IPS-18a (cell line): ENCODE data around the gene ASB15.
A peak's percentile ranks its signal among the peaks of the same experiment; 100 is the strongest.
"Not testable (repeated sequence)": the region's sequence is repeated elsewhere in the genome, so short reads cannot be mapped to it uniquely, and the experiment has no call there.

Experiments
- H3K27ac ChIP-seq: one replicate; pipeline ENCODE4 v1.5.1; 2013; ENCODE audit warnings: low read length
- H3K27me3 ChIP-seq: one replicate; pipeline ENCODE4 v1.6.1; 2013; ENCODE audit warnings: mild to moderate bottlenecking, low read length; ENCODE audit not compliant: control insufficient read depth, insufficient read depth
- H3K36me3 ChIP-seq: one replicate; pipeline ENCODE4 v1.6.1; 2013; ENCODE audit warnings: low read depth, low read length; ENCODE audit not compliant: control insufficient read depth
- H3K4me1 ChIP-seq: one replicate; pipeline ENCODE4 v1.6.1; 2013; ENCODE audit warnings: low read depth, low read length; ENCODE audit not compliant: control insufficient read depth
- H3K4me3 ChIP-seq: one replicate; pipeline ENCODE4 v1.5.1; 2013; ENCODE audit warnings: low read length
- H3K9ac ChIP-seq: one replicate; pipeline ENCODE4 v1.6.1; 2013; ENCODE audit warnings: mild to moderate bottlenecking, low read length, moderate library complexity
- H3K9me3 ChIP-seq: one replicate; pipeline ENCODE4 v1.6.1; 2013; ENCODE audit warnings: low read depth, low read length; ENCODE audit not compliant: control insufficient read depth

The ASB15 gene

GRCh38 chr7:123601530-123601929 is at the start of gene ASB15:
Gene ASB15 (plus strand): TSS chr7:123601821. CDS start chr7:123614503, 12,682 bp downstream.
- Histone ChIP-seq H3K4me3 (no peak within 1 kb of the TSS), H3K27ac (no peak within 1 kb of the TSS), H3K9me3 (no peaks in the 10 kb centered on the region), H3K36me3 (no peaks in the 10 kb centered on the region), H3K27me3 (no peaks in the 10 kb centered on the region), H3K4me1 (no peaks in the 10 kb centered on the region), H3K9ac (no peak within 1 kb of the TSS)

GRCh38 chr7:123552134-123552533 is 49.5 kb upstream of the ASB15 start:
- H3K27ac ChIP-seq, H3K9me3 ChIP-seq, H3K9ac ChIP-seq, H3K4me1 ChIP-seq, H3K27me3 ChIP-seq, H3K4me3 ChIP-seq: not testable (repeated sequence)
- peaks cover 19% of the 10 kb centered on the region for H3K36me3 ChIP-seq

- Histone ChIP-seq H3K27me3 (no peaks in the 10 kb centered on the region), H3K36me3 (peaks cover 19% of the 10 kb centered on the region), H3K9me3 (no peaks in the 10 kb centered on the region), H3K9ac (no peak overlapping the region), H3K4me1 (no peaks in the 10 kb centered on the region), H3K27ac (no peak overlapping the region), H3K4me3 (no peak overlapping the region)
Observed at GRCh38 chr7:123552641-123553040, 49.0 kb upstream of the ASB15 start.

GRCh38 chr7:123553159-123553558 is 48.5 kb upstream of the ASB15 start:
- H3K27ac ChIP-seq, result no peak overlapping the region
- H3K4me1 ChIP-seq, result no peaks in the 10 kb centered on the region
- no peak overlapping the region for H3K9ac ChIP-seq
- H3K9me3 ChIP-seq, result no peaks in the 10 kb centered on the region
- H3K36me3 ChIP-seq, result peaks cover 19% of the 10 kb centered on the region
- H3K4me3 ChIP-seq, result no peak overlapping the region
- H3K27me3 ChIP-seq, result no peaks in the 10 kb centered on the region

GRCh38 chr7:123555484-123555883 is 46.1 kb upstream of the ASB15 start:
- H3K36me3 ChIP-seq, result peaks cover 7% of the 10 kb centered on the region
- H3K27ac ChIP-seq, result no peak overlapping the region
- no peak overlapping the region for H3K4me3 ChIP-seq
- H3K27me3 ChIP-seq, result no peaks in the 10 kb centered on the region
- no peaks in the 10 kb centered on the region for H3K9me3 ChIP-seq
- no peaks in the 10 kb centered on the region for H3K4me1 ChIP-seq
- H3K9ac ChIP-seq, result no peak overlapping the region

- Histone ChIP-seq H3K9me3 (no peaks in the 10 kb centered on the region), H3K9ac (peak overlapping the region; percentile 96), H3K36me3 (peaks cover 7% of the 10 kb centered on the region), H3K27ac (peak overlapping the region; percentile 70), H3K4me3 (peak overlapping the region; percentile 98), H3K4me1 (no peaks in the 10 kb centered on the region), H3K27me3 (no peaks in the 10 kb centered on the region)
Observed at GRCh38 chr7:123557016-123557397, 44.6 kb upstream of the ASB15 start.

- Histone ChIP-seq H3K27ac (peak within 1 kb of the TSS; percentile 70), H3K36me3 (peaks cover 7% of the 10 kb centered on the region), H3K9me3 (no peaks in the 10 kb centered on the region), H3K4me1 (no peaks in the 10 kb centered on the region), H3K4me3 (peak within 1 kb of the TSS; percentile 98), H3K9ac (peak within 1 kb of the TSS; percentile 96), H3K27me3 (no peaks in the 10 kb centered on the region)
Observed at GRCh38 chr7:123557398-123558288, 44.0 kb upstream of the ASB15 start, which contains the start of gene NDUFA5. Gene NDUFA5 (minus strand): TSS chr7:123557818. CDS start chr7:123557795, 23 bp downstream.

- no peaks in the 10 kb centered on the region for H3K4me1 ChIP-seq
- no peaks in the 10 kb centered on the region for H3K9me3 ChIP-seq
- peak overlapping the region; percentile 59 for H3K27ac ChIP-seq
- H3K4me3 ChIP-seq, result peak overlapping the region; percentile 98
- peak overlapping the region; percentile 40 for H3K9ac ChIP-seq
- no peaks in the 10 kb centered on the region for H3K36me3 ChIP-seq
- no peaks in the 10 kb centered on the region for H3K27me3 ChIP-seq
Observed at GRCh38 chr7:123558289-123558874, 43.2 kb upstream of the ASB15 start.

GRCh38 chr7:123562121-123562520 is 39.5 kb upstream of the ASB15 start:
- Histone ChIP-seq H3K36me3 (no peaks in the 10 kb centered on the region), H3K27ac (no peak overlapping the region), H3K4me3 (no peak overlapping the region), H3K9me3 (no peaks in the 10 kb centered on the region), H3K9ac (no peak overlapping the region), H3K27me3 (no peaks in the 10 kb centered on the region), H3K4me1 (no peaks in the 10 kb centered on the region)

- H3K27me3 ChIP-seq, result no peaks in the 10 kb centered on the region
- no peak overlapping the region for H3K4me3 ChIP-seq
- no peak overlapping the region for H3K27ac ChIP-seq
- peaks cover 11% of the 10 kb centered on the region for H3K4me1 ChIP-seq
- no peaks in the 10 kb centered on the region for H3K9me3 ChIP-seq
- H3K36me3 ChIP-seq, result no peaks in the 10 kb centered on the region
- no peak overlapping the region for H3K9ac ChIP-seq
Observed at GRCh38 chr7:123569352-123570010, 32.1 kb upstream of the ASB15 start.

GRCh38 chr7:123570390-123571182 is 31.0 kb upstream of the ASB15 start:
- H3K4me3 ChIP-seq, result no peak overlapping the region
- peaks cover 22% of the 10 kb centered on the region for H3K4me1 ChIP-seq
- H3K9me3 ChIP-seq, result no peaks in the 10 kb centered on the region
- no peaks in the 10 kb centered on the region for H3K36me3 ChIP-seq
- H3K9ac ChIP-seq, result no peak overlapping the region
- H3K27ac ChIP-seq, result no peak overlapping the region
- H3K27me3 ChIP-seq, result no peaks in the 10 kb centered on the region
